ENCODE results near the gene WDR90.

GRCh38 chr16:619476-620100 is 29.6 kb upstream of the WDR90 start:
- no peak for TF ChIP-seq E2F4 (IDR thresholded peaks at IDR 0.05; ENCODE audit: low read depth, low read length)
- TF ChIP-seq CREB1 (IDR thresholded peaks at IDR 0.05; ENCODE audit: low read depth) = no peak
- TF ChIP-seq HDAC2 (IDR thresholded peaks at IDR 0.05) = no peak
- no peak for TF ChIP-seq CTCF (IDR thresholded peaks at IDR 0.05 in 2 of 3, conservative IDR thresholded peaks at IDR 0.05 in 1 of 3; ENCODE audit: control insufficient read depth in 2 of 3, extremely low read depth in 1 of 3, insufficient read depth in 1 of 3, low read depth in 3 of 3, low read length in 3 of 3)
- no peak for TF ChIP-seq RCOR1 (conservative IDR thresholded peaks at IDR 0.05; ENCODE audit: low read depth, low read length)
- TF ChIP-seq SIX5 (IDR thresholded peaks at IDR 0.05; ENCODE audit: low read depth, low read length, severe bottlenecking) = no peak
- no peak for TF ChIP-seq ATF3 (IDR thresholded peaks at IDR 0.05; ENCODE audit: borderline replicate concordance, extremely low read depth, low read depth, low read length)
- TF ChIP-seq PBX3 (IDR thresholded peaks at IDR 0.05; ENCODE audit: insufficient replicate concordance, low read depth, low read length) = no peak
- no peak for TF ChIP-seq EZH2 (IDR thresholded peaks at IDR 0.05; ENCODE audit: borderline replicate concordance, control insufficient read depth, low read depth, low read length)
- TF ChIP-seq RFX5 (IDR thresholded peaks at IDR 0.05; ENCODE audit: low read depth, low read length) = no peak
- no peak for TF ChIP-seq RBBP5 (conservative IDR thresholded peaks at IDR 0.05)
- no peak for TF ChIP-seq NFIC (IDR thresholded peaks at IDR 0.05; ENCODE audit: low read depth, low read length)
- no peak for TF ChIP-seq RAD21 (IDR thresholded peaks at IDR 0.05; ENCODE audit: insufficient read depth, low read depth, low read length)
